Liver (tissue), 9 donors: ENCODE results near the gene KCNQ1. TPM values are rescaled to one million over a fixed set of nuclear protein-coding genes. Genes with fewer than 3 reads are reported as not detected.

Experiments used
- DNase-seq: peaks from one replicate; pipeline ENCODE4 v3.0.0-alpha.2; 2017; ENCODE audit warnings: low spot score
- H3K27ac ChIP-seq, 2 donors: one replicate each; pipeline ENCODE4 v1.7.0; 2013; ENCODE audit warnings: inconsistent platforms in 2 of 2, low read length in 2 of 2, control low read depth in 1 of 2, low read depth in 1 of 2, mild to moderate bottlenecking in 1 of 2
- H3K27me3 ChIP-seq, 4 donors: one replicate each; pipeline versions ENCODE4 v1.6.1 to v1.7.0; 2013; ENCODE audit warnings: low read length in 3 of 4, inconsistent platforms in 1 of 4, mild to moderate bottlenecking in 1 of 4, moderate library complexity in 1 of 4; ENCODE audit not compliant: control insufficient read depth in 4 of 4, insufficient read depth in 4 of 4
- H3K36me3 ChIP-seq, 4 donors: one replicate each; pipeline versions ENCODE4 v1.6.1 to v1.7.0; 2013; ENCODE audit warnings: low read length in 3 of 4, mild to moderate bottlenecking in 3 of 4, low read depth in 1 of 4, moderate library complexity in 1 of 4; ENCODE audit not compliant: control insufficient read depth in 4 of 4, insufficient read depth in 3 of 4
- H3K4me1 ChIP-seq, 4 donors: one replicate each; pipeline versions ENCODE4 v1.6.1 to v1.7.0; 2013; ENCODE audit warnings: low read length in 3 of 4, mild to moderate bottlenecking in 3 of 4, moderate library complexity in 1 of 4; ENCODE audit not compliant: control insufficient read depth in 4 of 4, insufficient read depth in 4 of 4
- H3K4me3 ChIP-seq, 3 donors: one replicate each; pipeline versions ENCODE4 v1.6.1 to v1.7.0; 2013; ENCODE audit warnings: low read length in 3 of 3, control low read depth in 1 of 3, low read depth in 1 of 3, mild to moderate bottlenecking in 1 of 3
- H3K9ac ChIP-seq, 2 donors: one replicate each; pipeline ENCODE4 v1.7.0; 2013; ENCODE audit warnings: low read length in 2 of 2, mild to moderate bottlenecking in 2 of 2, moderate library complexity in 2 of 2, control low read depth in 1 of 2, low read depth in 1 of 2
- H3K9me3 ChIP-seq, 4 donors: one replicate each; pipeline versions ENCODE4 v1.6.1 to v1.7.0; 2013; ENCODE audit warnings: low read length in 3 of 4; ENCODE audit not compliant: control insufficient read depth in 4 of 4
- ATF3 ChIP-seq: IDR thresholded peaks from 2 replicates; pipeline ENCODE4 v1.6.1; 2016; ENCODE audit warnings: antibody characterized with exemption
- CTCF ChIP-seq: fragments of 150-350 bp; IDR thresholded peaks from 2 replicates; pipeline ENCODE4 v1.5.1; 2017; ENCODE audit warnings: improper control_type of control experiment, low read depth, low read length; ENCODE audit not compliant: missing input control
- FOXA1 ChIP-seq: IDR thresholded peaks from 2 replicates; pipeline ENCODE4 v1.6.1; 2016; ENCODE audit warnings: antibody characterized with exemption
- FOXA2 ChIP-seq: IDR thresholded peaks from 2 replicates; pipeline ENCODE4 v1.6.1; 2016; ENCODE audit warnings: antibody characterized with exemption
- GABPA ChIP-seq, 2 donors: IDR thresholded peaks in 1 of 2; conservative IDR thresholded peaks in 1 of 2; 2 replicates each; pipeline ENCODE4 v1.6.1; 2016; ENCODE audit warnings: antibody characterized with exemption in 2 of 2, mild to moderate bottlenecking in 1 of 2, moderate library complexity in 1 of 2
- HNF4G ChIP-seq: IDR thresholded peaks from 2 replicates; pipeline ENCODE4 v1.6.1; 2016; ENCODE audit warnings: antibody characterized with exemption
- JUND ChIP-seq, 2 donors: IDR thresholded peaks; 2 replicates each; pipeline ENCODE4 v1.6.1; 2016; ENCODE audit warnings: antibody characterized with exemption in 2 of 2
- MAX ChIP-seq: IDR thresholded peaks from 2 replicates; pipeline ENCODE4 v1.6.1; 2016; ENCODE audit warnings: antibody characterized with exemption
- NR2F2 ChIP-seq: IDR thresholded peaks from 2 replicates; pipeline ENCODE4 v1.6.1; 2016; ENCODE audit warnings: antibody characterized with exemption
- RAD21 ChIP-seq, 2 donors: IDR thresholded peaks; 2 replicates each; pipeline ENCODE4 v1.6.1; 2016; ENCODE audit warnings: antibody characterized with exemption in 2 of 2, mild to moderate bottlenecking in 2 of 2
- RXRA ChIP-seq, 2 donors: IDR thresholded peaks; 2 replicates each; pipeline ENCODE4 v1.6.1; 2017 to 2018; ENCODE audit warnings: antibody characterized with exemption in 2 of 2, mild to moderate bottlenecking in 1 of 2
- SP1 ChIP-seq: IDR thresholded peaks from 2 replicates; pipeline ENCODE4 v1.6.1; 2018; ENCODE audit warnings: antibody characterized with exemption, mild to moderate bottlenecking
- TAF1 ChIP-seq: conservative IDR thresholded peaks from 2 replicates; pipeline ENCODE4 v1.6.1; 2016; ENCODE audit warnings: antibody characterized with exemption, mild to moderate bottlenecking
- YY1 ChIP-seq: IDR thresholded peaks from 2 replicates; pipeline ENCODE4 v1.6.1; 2016; ENCODE audit warnings: antibody characterized with exemption, mild to moderate bottlenecking
- ZBTB33 ChIP-seq: IDR thresholded peaks from 2 replicates; pipeline ENCODE4 v1.6.1; 2016; ENCODE audit warnings: antibody characterized with exemption
- WGBS: extraction: QIAGEN DNeasy Blood & Tissue Kit; methylation state at CpG from one replicate; pipeline ENCODE4 v1.1.7; 2013; 5-methylcytosine and 5-hydroxymethylcytosine counted together
- polyA plus RNA-seq, 2 donors: library from polyadenylated mRNA; stranded (reverse) in 1 of 2; unstranded in 1 of 2; fragments of 200-250 nt in 1 of 2; fragments of >200 nt in 1 of 2; fragmentation: Nextera tagmentation in 1 of 2; extraction: Ambion mirVana in 1 of 2; gene quantifications; one replicate each; pipeline versions ENCODE4 v1.2.1 to v1.2.3, GENCODE V29; 2013 to 2015
- total RNA-seq, 2 donors: library from RNA; depleted of rRNA; stranded (reverse); fragments of >200 nt; gene quantifications; one replicate each; pipeline ENCODE4 v1.2.3, GENCODE V29; 2014
- donor health status: healthy.
- donor health status: healthy.
- donor health status: healthy.
- donor health status: healthy.
- donor health status: healthy.

Gene KCNQ1
- total and polyA plus RNA-seq, 4 donors: 0.31 to 2.2 (median 1.5) TPM

GRCh38 chr11:2706321-2706720, 261.5 kb downstream of the KCNQ1 start:
- H3K36me3 ChIP-seq: no peaks in the 10 kb centered on the region
- no peak for TF ChIP-seq FOXA2
- no peak overlapping the region for H3K4me3 ChIP-seq
- H3K4me1 ChIP-seq: peaks cover 0 to 3% (median 0%) of the 10 kb centered on the region in 4 donors
- H3K9me3 ChIP-seq: peaks cover 0 to 3% (median 0%) of the 10 kb centered on the region in 4 donors
- H3K27me3 ChIP-seq: no peaks in the 10 kb centered on the region
- no peak overlapping the region for H3K9ac ChIP-seq
- WGBS: 100% methylated on average over 1 of the region's 1 CpG
- DNase-seq: no peak
- no peak overlapping the region for H3K27ac ChIP-seq

- Histone ChIP-seq H3K9ac (no peak overlapping the region), H3K4me3 (no peak overlapping the region), H3K4me1 (no peaks in the 10 kb centered on the region), H3K9me3 (peaks cover 0 to 3% (median 0%) of the 10 kb centered on the region in 4 donors), H3K27ac (no peak overlapping the region), H3K36me3 (no peaks in the 10 kb centered on the region), H3K27me3 (no peaks in the 10 kb centered on the region)
- 83% methylated on average over 7 of the region's 7 CpGs for WGBS
- no peak for DNase-seq
- TF ChIP-seq RAD21 (IDR thresholded peaks at IDR 0.05) (no peak), FOXA2 (no peak), YY1 (no peak), NR2F2 (no peak), SP1 (no peak), HNF4G (no peak), ATF3 (no peak), GABPA (IDR thresholded peaks at IDR 0.05 in 1 of 2, conservative IDR thresholded peaks at IDR 0.05 in 1 of 2) (no peak), FOXA1 (no peak), RXRA (IDR thresholded peaks at IDR 0.05) (no peak), TAF1 (no peak), ZBTB33 (no peak), MAX (no peak), JUND (IDR thresholded peaks at IDR 0.05) (no peak), CTCF (no peak)
Observed at GRCh38 chr11:2707736-2708135, 262.9 kb downstream of the KCNQ1 start.

- H3K27ac ChIP-seq: no peak overlapping the region
- 75% methylated on average over 11 of the region's 11 CpGs for WGBS
- no peak overlapping the region for H3K4me3 ChIP-seq
- H3K27me3 ChIP-seq: no peaks in the 10 kb centered on the region
- H3K9ac ChIP-seq: no peak overlapping the region
- H3K36me3 ChIP-seq: no peaks in the 10 kb centered on the region
- H3K9me3 ChIP-seq: peaks cover 0 to 3% (median 0%) of the 10 kb centered on the region in 4 donors
- no peaks in the 10 kb centered on the region for H3K4me1 ChIP-seq
- no peak for DNase-seq
- TF ChIP-seq GABPA (IDR thresholded peaks at IDR 0.05 in 1 of 2, conservative IDR thresholded peaks at IDR 0.05 in 1 of 2) (no peak), ATF3 (no peak), SP1 (no peak), CTCF (no peak), MAX (no peak), JUND (IDR thresholded peaks at IDR 0.05) (no peak), ZBTB33 (no peak), TAF1 (no peak), FOXA1 (no peak)
Observed at GRCh38 chr11:2708151-2708581, 263.4 kb downstream of the KCNQ1 start.
